H9 (cell line): ENCODE data around the gene L3MBTL4. TPM values are rescaled to one million over a fixed set of nuclear protein-coding genes. Genes with fewer than 3 reads are reported as not detected.

Experiments used
- DNase-seq: peaks from one replicate; pipeline ENCODE4 v3.0.0-alpha.2; 2017
- H2AFZ ChIP-seq: one replicate; pipeline ENCODE4 v1.6.1; 2013; ENCODE audit warnings: mild to moderate bottlenecking, low read length, control low read depth, moderate library complexity
- H2AK5ac ChIP-seq: 2 replicates; pipeline ENCODE4 v1.6.1; 2013; ENCODE audit warnings: low read length, control low read depth, mixed read lengths; ENCODE audit not compliant: insufficient read length
- H2BK120ac ChIP-seq: one replicate; pipeline ENCODE4 v1.6.1; 2013; ENCODE audit warnings: low read depth, mild to moderate bottlenecking, low read length, control low read depth, inconsistent platforms; ENCODE audit not compliant: poor library complexity, severe bottlenecking
- H2BK12ac ChIP-seq: 2 replicates; pipeline ENCODE4 v1.6.1; 2013; ENCODE audit warnings: low read length, control low read depth, mixed read lengths, low read depth; ENCODE audit not compliant: insufficient read length
- H2BK15ac ChIP-seq: 2 replicates; pipeline ENCODE4 v1.6.1; 2013; ENCODE audit warnings: low read depth, low read length, control low read depth
- H2BK20ac ChIP-seq: one replicate; pipeline ENCODE4 v1.6.1; 2013; ENCODE audit warnings: low read depth, mild to moderate bottlenecking, low read length, control low read depth, inconsistent platforms; ENCODE audit not compliant: poor library complexity, severe bottlenecking
- H2BK5ac ChIP-seq: 2 replicates; pipeline ENCODE4 v1.6.1; 2013; ENCODE audit warnings: low read length, control low read depth, mixed read lengths; ENCODE audit not compliant: insufficient read length
- H3K14ac ChIP-seq: 2 replicates; pipeline ENCODE4 v1.6.1; 2013; ENCODE audit warnings: low read length, control low read depth; ENCODE audit not compliant: insufficient read depth
- H3K18ac ChIP-seq: 2 replicates; pipeline ENCODE4 v1.6.1; 2013; ENCODE audit warnings: low read depth, mild to moderate bottlenecking, mixed read lengths, low read length, control low read depth; ENCODE audit not compliant: insufficient read length
- H3K23ac ChIP-seq: 2 replicates; pipeline ENCODE4 v1.6.1; 2013; ENCODE audit warnings: low read length, control low read depth, mixed read lengths, low read depth; ENCODE audit not compliant: insufficient read length
- H3K23me2 ChIP-seq: 2 replicates; pipeline ENCODE4 v1.6.1; 2013; ENCODE audit warnings: low read depth, mild to moderate bottlenecking, mixed read lengths, low read length, control low read depth; ENCODE audit not compliant: insufficient read length, poor library complexity, severe bottlenecking
- H3K27ac ChIP-seq: 2 replicates; pipeline ENCODE4 v1.5.1; 2013; ENCODE audit warnings: low read length, control low read depth, mixed read lengths, low read depth; ENCODE audit not compliant: insufficient read length
- H3K27me3 ChIP-seq: 2 replicates; pipeline ENCODE4 v1.6.1; 2013; ENCODE audit warnings: low read length, control low read depth, inconsistent platforms; ENCODE audit not compliant: insufficient read depth
- H3K4ac ChIP-seq: 2 replicates; pipeline ENCODE4 v1.6.1; 2013; ENCODE audit warnings: low read depth, mild to moderate bottlenecking, control low read depth, inconsistent platforms, low read length, moderate library complexity
- H3K4me1 ChIP-seq: 2 replicates; pipeline ENCODE4 v1.6.1; 2013; ENCODE audit warnings: low read length, control low read depth, inconsistent platforms; ENCODE audit not compliant: insufficient read depth
- H3K4me2 ChIP-seq: 2 replicates; pipeline ENCODE4 v1.6.1; 2013; ENCODE audit warnings: low read length, control low read depth, mixed read lengths; ENCODE audit not compliant: insufficient read length, insufficient read depth
- H3K56ac ChIP-seq: 2 replicates; pipeline ENCODE4 v1.6.1; 2013; ENCODE audit warnings: low read depth, mild to moderate bottlenecking, mixed read lengths, low read length, control low read depth; ENCODE audit not compliant: insufficient read length
- H3K79me1 ChIP-seq: 2 replicates; pipeline ENCODE4 v1.6.1; 2013; ENCODE audit warnings: low read depth, mild to moderate bottlenecking, moderate library complexity, low read length, control low read depth, inconsistent platforms; ENCODE audit not compliant: insufficient read depth, poor library complexity, severe bottlenecking
- H3K79me2 ChIP-seq: 2 replicates; pipeline ENCODE4 v1.6.1; 2013; ENCODE audit warnings: low read length, control low read depth, inconsistent platforms; ENCODE audit not compliant: insufficient read depth
- H3K9ac ChIP-seq: 2 replicates; pipeline ENCODE4 v1.6.1; 2013; ENCODE audit warnings: low read length, control low read depth, mixed read lengths; ENCODE audit not compliant: insufficient read length; ENCODE audit errors: extremely low read depth
- H3K9me3 ChIP-seq: one replicate; pipeline ENCODE4 v1.6.1; 2013; ENCODE audit warnings: low read depth, low read length, inconsistent platforms; ENCODE audit not compliant: control insufficient read depth
- H3T11ph ChIP-seq: one replicate; pipeline ENCODE4 v1.6.1; 2013; ENCODE audit warnings: mild to moderate bottlenecking, low read length, control low read depth, inconsistent platforms
- H4K20me1 ChIP-seq: one replicate; pipeline ENCODE4 v1.6.1; 2013; ENCODE audit not compliant: control insufficient read depth, insufficient read length, insufficient read depth
- H4K5ac ChIP-seq: 2 replicates; pipeline ENCODE4 v1.6.1; 2013; ENCODE audit warnings: low read depth, mild to moderate bottlenecking, mixed read lengths, low read length, control low read depth; ENCODE audit not compliant: insufficient read length
- H4K8ac ChIP-seq: replicated peaks from 2 replicates; pipeline ENCODE4 v1.6.1; 2013; ENCODE audit warnings: low read length, control low read depth, mixed read lengths, low read depth; ENCODE audit not compliant: insufficient read length
- H4K91ac ChIP-seq: 2 replicates; pipeline ENCODE4 v1.6.1; 2013; ENCODE audit warnings: low read depth, mild to moderate bottlenecking, moderate library complexity, mixed read lengths, low read length, control low read depth; ENCODE audit not compliant: insufficient read length
- H3K27ac Mint-ChIP-seq, 3 experiments: 2 replicates in 2 of 3; 3 replicates in 1 of 3; pipeline ENCODE4 v1.8.0; 2020 to 2021; ENCODE audit warnings: mixed read lengths in 3 of 3, mild to moderate bottlenecking in 1 of 3, moderate library complexity in 1 of 3
- H3K27me3 Mint-ChIP-seq: 2 replicates; pipeline ENCODE4 v1.8.0; 2021; ENCODE audit warnings: low read depth, mild to moderate bottlenecking, moderate library complexity, mixed read lengths
- H3K36me3 Mint-ChIP-seq, 3 experiments: 2 replicates in 2 of 3; 3 replicates in 1 of 3; pipeline ENCODE4 v1.8.0; 2020 to 2021; ENCODE audit warnings: low read depth in 3 of 3, mixed read lengths in 3 of 3; ENCODE audit not compliant: insufficient read depth in 1 of 3
- H3K4me1 Mint-ChIP-seq, 2 experiments: 2 replicates each; pipeline ENCODE4 v1.8.0; 2020; ENCODE audit warnings: mixed read lengths in 2 of 2
- H3K4me3 Mint-ChIP-seq, 2 experiments: 2 replicates in 1 of 2; 3 replicates in 1 of 2; pipeline ENCODE4 v1.8.0; 2020 to 2021; ENCODE audit warnings: mild to moderate bottlenecking in 2 of 2, mixed read lengths in 2 of 2, moderate library complexity in 1 of 2
- H3K9me3 Mint-ChIP-seq, 2 experiments: 2 replicates in 1 of 2; 3 replicates in 1 of 2; pipeline ENCODE4 v1.8.0; 2020; ENCODE audit warnings: mild to moderate bottlenecking in 2 of 2, mixed read lengths in 2 of 2, moderate library complexity in 1 of 2
- CTCF ChIP-seq: fragments of 200-600 bp; sonication (generic); conservative IDR thresholded peaks from 3 replicates; pipeline ENCODE4 v1.8.0; 2021; ENCODE audit warnings: antibody characterized with exemption, mild to moderate bottlenecking
- WGBS: extraction: QIAGEN DNeasy Blood & Tissue Kit; methylation state at CpG from one replicate; pipeline ENCODE4 v1.1.7; 2013; ENCODE audit warnings: missing lambda C conversion rate, low lambda C conversion rate, mixed read lengths; ENCODE audit not compliant: insufficient read length; ENCODE audit errors: extremely low coverage; 5-methylcytosine and 5-hydroxymethylcytosine counted together
- total RNA-seq: library from RNA; stranded (reverse); gene quantifications from 2 replicates; pipeline ENCODE4 v1.2.1, GENCODE V29; 2021

Gene L3MBTL4
- total RNA-seq, 1 experiment from 2014 or later, result 1.9 TPM

DNA sequence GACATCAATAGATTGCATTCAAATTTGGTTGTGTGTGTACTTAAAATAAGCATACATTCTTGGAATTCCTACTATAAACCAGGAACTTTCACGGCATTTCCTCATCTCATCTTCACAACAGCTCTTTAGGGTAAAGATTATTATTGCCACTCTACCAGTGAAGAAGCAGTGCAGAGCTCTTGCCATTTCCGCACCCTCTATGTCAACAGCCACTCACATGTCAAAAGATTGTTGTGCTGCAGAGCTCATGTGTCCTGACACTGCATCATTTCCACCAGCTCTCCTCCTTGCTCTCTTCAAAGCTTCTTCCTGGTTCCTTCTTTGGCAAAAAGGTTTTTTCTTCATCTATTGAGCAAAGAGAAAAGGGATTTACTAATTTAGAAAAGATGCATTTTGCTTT, 26.5 kb upstream of the L3MBTL4 start:
- Mint-ChIP-seq H3K36me3 (no peaks in the 10 kb centered on the region), H3K9me3 (no peaks in the 10 kb centered on the region), H3K27ac (peak overlapping the region in 1 of 3 experiments; percentile 50; a peak in 1 of 7 replicates), H3K4me1 (peaks cover 16 to 19% of the 10 kb centered on the region in 2 experiments), H3K4me3 (no peak overlapping the region), H3K27me3 (no peaks in the 10 kb centered on the region; the same call in none of the 2 replicates)
- no peak overlapping the region for H2BK20ac ChIP-seq
- H3K27ac ChIP-seq, result no peak overlapping the region
- H3K23me2 ChIP-seq, result no peaks in the 10 kb centered on the region
- H4K8ac ChIP-seq, result no peak overlapping the region
- 0 out of 2 replicates have a peak, but pooled peaks cover 3% of the 10 kb centered on the region for H3K4me1 ChIP-seq
- H2AFZ ChIP-seq, result peak overlapping the region; percentile 52
- no peak overlapping the region for H4K5ac ChIP-seq
- no peaks in the 10 kb centered on the region for H3K79me1 ChIP-seq
- no peak overlapping the region for H3K18ac ChIP-seq
- no peak for TF ChIP-seq CTCF
- H3K79me2 ChIP-seq, result no peaks in the 10 kb centered on the region
- H3K9me3 ChIP-seq, result no peaks in the 10 kb centered on the region
- no peak overlapping the region for H3T11ph ChIP-seq
- no peak for DNase-seq
- H4K20me1 ChIP-seq, result no peaks in the 10 kb centered on the region
- no CpG with 5 or more reads among the region's 2 CpGs for whole genome bisulfite sequencing
- no peak overlapping the region for H2BK5ac ChIP-seq
- H3K9ac ChIP-seq, result no peak overlapping the region
- H4K91ac ChIP-seq, result no peak overlapping the region
- H3K4ac ChIP-seq, result no peak overlapping the region
- H3K14ac ChIP-seq, result no peak overlapping the region
- H2AK5ac ChIP-seq, result no peak overlapping the region
- no peak overlapping the region for H2BK15ac ChIP-seq
- no peak overlapping the region for H3K56ac ChIP-seq
- no peak overlapping the region for H2BK120ac ChIP-seq
- H2BK12ac ChIP-seq, result no peak overlapping the region
- H3K23ac ChIP-seq, result no peak overlapping the region
- H3K4me2 ChIP-seq, result no peak overlapping the region
- no peaks in the 10 kb centered on the region for H3K27me3 ChIP-seq
